GM21737 (cell line): ENCODE data around the gene ZNF69.

Experiments
- ATAC-seq: cut with Tn5 transposase; IDR thresholded peaks from one replicate; pipeline ENCODE4 v1.9.1; 2021; ENCODE audit warnings: mild to moderate bottlenecking, moderate library complexity; ENCODE audit not compliant: unreplicated experiment

The ZNF69 gene

GRCh38 chr19:11950312-11950711, 62.7 kb downstream of the ZNF69 start:
- ATAC-seq = no peak
